CD4-positive, alpha-beta T cell treated with Interleukin-1 beta for 1 hour (primary cell): ENCODE results near the gene RNF220.

Experiments
- DNase-seq, 2 donors: peaks; one replicate each; pipeline ENCODE4 v3.0.0-alpha.2; 2020 to 2022

The RNF220 gene

GRCh38 chr1:44591381-44591780 lies 186.3 kb downstream of the RNF220 start:
- no peak for DNase-seq

- no peak for DNase-seq
Measured at GRCh38 chr1:44592208-44593145, 187.4 kb downstream of the RNF220 start.

GRCh38 chr1:44594353-44594752 lies 189.3 kb downstream of the RNF220 start:
- DNase-seq, result no peak

- peak; percentile 67 to 68 for DNase-seq
Measured at GRCh38 chr1:44594871-44595735, 190.0 kb downstream of the RNF220 start.

GRCh38 chr1:44596511-44596910 lies 191.5 kb downstream of the RNF220 start:
- DNase-seq, result no peak

- no peak for DNase-seq
Measured at GRCh38 chr1:44598167-44598566, 193.1 kb downstream of the RNF220 start.

GRCh38 chr1:44602634-44603628 lies 197.9 kb downstream of the RNF220 start:
- DNase-seq, result no peak

GRCh38 chr1:44603718-44604117 lies 198.7 kb downstream of the RNF220 start:
- no peak for DNase-seq

GRCh38 chr1:44604157-44604955 lies 199.3 kb downstream of the RNF220 start:
- DNase-seq, result no peak

- DNase-seq, result no peak
Measured at GRCh38 chr1:44605914-44606615, 201.0 kb downstream of the RNF220 start.

GRCh38 chr1:44606701-44607281 lies 201.7 kb downstream of the RNF220 start:
- no peak for DNase-seq

GRCh38 chr1:44608141-44608540 lies 203.1 kb downstream of the RNF220 start:
- DNase-seq, result no peak

- DNase-seq, result peak in 1 of 2 donors; percentile 17
Measured at GRCh38 chr1:44609412-44609767, 204.3 kb downstream of the RNF220 start.

- DNase-seq, result no peak
Measured at GRCh38 chr1:44609768-44610526, 204.9 kb downstream of the RNF220 start.

- no peak for DNase-seq
Measured at GRCh38 chr1:44610527-44611148, 205.6 kb downstream of the RNF220 start.

- no peak for DNase-seq
Measured at GRCh38 chr1:44611419-44611818, 206.4 kb downstream of the RNF220 start.

- DNase-seq, result no peak
Measured at GRCh38 chr1:44611866-44612265, 206.8 kb downstream of the RNF220 start.

GRCh38 chr1:44613941-44614340 lies 208.9 kb downstream of the RNF220 start:
- no peak for DNase-seq

GRCh38 chr1:44616284-44616990 lies 211.4 kb downstream of the RNF220 start:
- DNase-seq, result no peak
